HG03521 (cell line): ENCODE results near the gene ZER1.
"Not testable (repeated sequence)": the region's sequence is repeated elsewhere in the genome, so short reads cannot be mapped to it uniquely, and the experiment has no call there.

Experiments used
- ATAC-seq: cut with Tn5 transposase; IDR thresholded peaks from one replicate; pipeline ENCODE4 v1.9.1; 2021; ENCODE audit warnings: mild to moderate bottlenecking, moderate library complexity; ENCODE audit not compliant: unreplicated experiment

The ZER1 gene

GRCh38 chr9:128718047-128718446, 53.7 kb downstream of the ZER1 start:
- no peak for ATAC-seq

GRCh38 chr9:128716581-128717254, 55.0 kb downstream of the ZER1 start:
- no peak for ATAC-seq

GRCh38 chr9:128715436-128715750, 56.3 kb downstream of the ZER1 start:
- no peak for ATAC-seq

GRCh38 chr9:128714586-128715435, 56.9 kb downstream of the ZER1 start:
- no peak for ATAC-seq

- ATAC-seq = no peak
Observed at GRCh38 chr9:128713941-128714573, 57.7 kb downstream of the ZER1 start.

GRCh38 chr9:128713411-128713780, 58.3 kb downstream of the ZER1 start:
- no peak for ATAC-seq

- no peak for ATAC-seq
Observed at GRCh38 chr9:128712451-128713410, 59.0 kb downstream of the ZER1 start.

- no peak for ATAC-seq
Observed at GRCh38 chr9:128707446-128707845, 64.3 kb downstream of the ZER1 start.

- ATAC-seq = no peak
Observed at GRCh38 chr9:128706671-128707381, 64.9 kb downstream of the ZER1 start.

- no peak for ATAC-seq
Observed at GRCh38 chr9:128706045-128706444, 65.7 kb downstream of the ZER1 start.

GRCh38 chr9:128705051-128705965, 66.4 kb downstream of the ZER1 start:
- no peak for ATAC-seq

GRCh38 chr9:128704356-128704670, 67.4 kb downstream of the ZER1 start:
- no peak for ATAC-seq

- ATAC-seq = no peak
Observed at GRCh38 chr9:128703616-128704355, 67.9 kb downstream of the ZER1 start.

- ATAC-seq = peak; percentile 14
Observed at GRCh38 chr9:128702949-128703615, 68.6 kb downstream of the ZER1 start.

- peak; percentile 69 for ATAC-seq
Observed at GRCh38 chr9:128702445-128702948, 69.2 kb downstream of the ZER1 start, which contains the start of gene PKN3. Gene PKN3 (plus strand): TSS chr9:128702503. CDS start chr9:128702916, 413 bp downstream.

- ATAC-seq = no peak
Observed at GRCh38 chr9:128701227-128701854, 70.4 kb downstream of the ZER1 start.

GRCh38 chr9:128699096-128699795, 72.5 kb downstream of the ZER1 start:
- not testable (repeated sequence) for ATAC-seq
